Activated CD4-positive, CD25-positive, alpha-beta regulatory T cell (primary cell): ENCODE results near the gene MAPK12.

Experiments
- DNase-seq, 4 experiments: peaks; one replicate each; lab custom pipeline; 2025; lab: John Stamatoyannopoulos, UW

The MAPK12 gene

GRCh38 chr22:50232481-50233151 is 28.9 kb downstream of the MAPK12 start:
- no peak for DNase-seq

GRCh38 chr22:50229370-50229769 is 32.1 kb downstream of the MAPK12 start:
- no peak for DNase-seq

DNA sequence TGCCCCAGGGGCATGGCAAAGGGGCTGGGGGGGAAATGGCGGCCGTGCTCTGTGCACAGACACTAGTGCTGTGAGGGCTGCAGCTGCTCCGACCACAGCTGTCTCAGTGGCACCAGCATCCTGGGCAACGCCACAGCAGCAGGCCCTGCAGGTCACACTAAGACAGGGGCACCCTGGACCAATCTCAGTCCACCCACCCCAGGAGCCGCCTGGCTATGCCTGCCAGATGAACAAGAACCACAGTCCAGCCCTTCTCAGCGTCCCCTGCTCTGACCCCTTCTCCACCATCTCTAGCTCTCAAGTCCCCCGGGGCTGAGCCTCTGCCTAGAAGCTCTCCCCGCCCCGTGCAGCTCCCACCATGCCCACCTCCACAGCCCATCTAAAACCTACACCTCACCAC is 33.1 kb downstream of the MAPK12 start:
- no peak for DNase-seq

GRCh38 chr22:50227579-50228215 is 33.8 kb downstream of the MAPK12 start:
- DNase-seq = no peak

- DNase-seq = no peak
Observed at GRCh38 chr22:50226875-50227165, 34.7 kb downstream of the MAPK12 start.

DNA sequence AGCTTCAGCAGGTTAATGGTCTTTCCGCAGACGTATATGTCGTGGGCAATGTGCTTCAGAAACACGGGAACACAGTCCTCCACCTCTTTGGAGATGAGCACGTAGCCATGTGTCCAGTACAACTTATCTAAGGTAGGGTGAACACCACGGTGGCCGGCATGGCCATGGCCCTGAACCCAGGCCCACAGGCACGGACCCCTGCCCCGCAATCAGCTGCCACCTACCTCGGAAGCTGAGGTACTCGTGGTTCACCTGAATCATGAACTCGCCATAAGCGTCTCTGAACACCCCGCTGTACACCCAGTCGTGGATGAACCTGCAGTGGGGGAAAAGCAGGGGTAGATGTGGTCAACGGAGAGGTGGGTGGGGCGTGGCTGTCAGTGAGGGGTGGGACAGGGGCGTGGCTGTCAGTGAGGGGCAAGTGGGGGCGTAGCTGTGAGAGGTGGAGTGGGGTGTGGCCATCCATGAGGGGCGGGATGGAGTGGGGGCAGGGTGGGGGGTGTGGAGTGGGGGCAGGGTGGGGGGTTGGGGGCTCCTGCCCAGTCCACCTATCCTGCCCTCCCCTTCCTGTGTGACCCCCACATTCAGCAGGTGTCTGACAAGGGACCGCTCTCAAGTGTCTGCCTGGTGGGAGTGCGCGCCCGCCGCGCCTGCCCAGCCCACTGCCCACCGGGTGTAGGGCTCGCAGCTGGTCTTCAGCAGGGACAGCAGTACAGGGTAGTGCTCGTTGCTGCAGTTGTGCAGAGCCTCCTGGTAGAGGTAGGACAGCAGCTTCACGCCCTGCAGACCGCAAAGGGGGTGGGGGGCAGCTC is 35.2 kb downstream of the MAPK12 start:
- DNase-seq = no peak

GRCh38 chr22:50225200-50225969 is 36.1 kb downstream of the MAPK12 start:
- no peak for DNase-seq

DNA sequence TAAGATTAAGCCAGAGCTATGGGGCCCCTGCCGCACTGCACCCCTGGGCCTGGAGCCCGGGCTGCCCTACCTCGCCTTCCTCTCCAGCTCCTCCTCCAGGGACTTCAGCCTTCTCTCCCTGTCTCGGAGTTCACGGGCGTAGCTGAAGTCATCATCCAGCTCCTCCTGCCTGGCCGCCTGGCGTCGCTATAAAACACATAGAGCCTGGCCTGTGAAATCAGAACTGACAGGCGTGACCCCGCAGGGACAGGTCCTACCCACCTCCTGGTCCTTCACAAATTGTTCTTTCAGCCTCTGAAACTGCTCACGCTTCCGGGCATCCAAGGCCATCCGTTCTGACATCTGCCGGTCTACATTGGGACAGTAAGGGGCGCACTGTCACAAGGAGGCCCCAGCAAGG is 37.4 kb downstream of the MAPK12 start:
- no peak for DNase-seq

DNA sequence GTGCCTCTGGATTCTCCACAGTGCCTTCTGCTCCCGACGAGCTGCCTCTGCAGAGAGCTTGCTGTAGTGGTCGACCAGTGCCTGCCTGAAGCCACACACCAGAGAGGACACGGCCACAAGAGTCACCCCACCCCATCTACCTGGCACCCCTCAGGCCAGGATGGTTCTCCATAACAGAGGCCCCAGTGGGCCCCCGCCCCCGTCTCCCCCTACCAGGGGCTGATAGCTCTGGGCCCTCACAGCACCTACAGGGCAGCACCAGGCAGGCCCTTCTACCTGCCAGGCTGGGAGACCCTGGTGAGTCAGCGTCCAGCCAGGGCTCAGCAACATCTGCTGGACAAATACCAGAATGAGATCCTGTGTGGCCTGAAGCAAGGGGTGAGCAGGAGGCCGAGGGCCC is 39.0 kb downstream of the MAPK12 start:
- no peak for DNase-seq

DNA sequence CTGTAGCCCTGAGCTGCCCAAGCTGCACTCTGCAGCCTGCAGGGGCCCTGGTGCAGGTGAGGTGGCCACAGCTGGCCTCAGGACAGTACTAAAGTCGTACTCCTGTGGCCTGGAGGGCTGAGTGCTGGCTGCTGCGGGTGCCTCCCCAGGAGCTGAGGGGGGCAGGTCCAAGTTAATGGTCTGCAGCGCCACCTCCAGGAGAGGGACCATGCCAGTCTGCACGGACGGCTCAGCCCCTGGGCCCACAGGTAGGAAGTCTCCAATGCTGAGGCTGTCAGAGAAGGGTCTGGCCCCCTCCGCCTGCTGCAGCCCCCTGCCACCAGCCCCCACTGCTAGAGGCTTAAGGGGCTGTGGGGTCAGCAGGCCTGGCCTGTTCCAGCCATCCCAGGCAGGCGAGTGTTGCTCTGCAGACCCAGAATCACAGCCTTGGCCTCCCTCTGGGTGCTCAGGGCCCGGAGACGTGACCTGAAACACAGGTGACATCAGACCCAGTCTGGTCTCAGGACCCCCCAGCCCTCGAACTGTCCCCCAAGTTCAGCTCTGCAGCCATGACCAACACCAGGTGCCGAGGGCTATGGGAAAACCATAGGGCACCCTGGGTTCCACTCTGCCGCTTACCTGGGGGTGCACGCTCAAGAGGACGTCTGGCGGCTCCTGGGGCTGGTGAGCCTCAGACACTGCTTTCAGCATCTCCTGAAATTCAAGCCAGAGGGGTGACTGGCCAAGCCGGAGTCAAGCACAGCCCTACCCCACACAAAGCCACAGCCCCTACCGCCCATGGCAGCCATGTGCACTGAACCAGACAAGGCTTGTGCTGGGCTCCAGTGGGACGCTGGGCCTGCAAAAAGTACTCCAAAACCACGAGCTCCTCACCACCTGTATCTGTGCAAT is 39.8 kb downstream of the MAPK12 start:
- DNase-seq = no peak

DNA sequence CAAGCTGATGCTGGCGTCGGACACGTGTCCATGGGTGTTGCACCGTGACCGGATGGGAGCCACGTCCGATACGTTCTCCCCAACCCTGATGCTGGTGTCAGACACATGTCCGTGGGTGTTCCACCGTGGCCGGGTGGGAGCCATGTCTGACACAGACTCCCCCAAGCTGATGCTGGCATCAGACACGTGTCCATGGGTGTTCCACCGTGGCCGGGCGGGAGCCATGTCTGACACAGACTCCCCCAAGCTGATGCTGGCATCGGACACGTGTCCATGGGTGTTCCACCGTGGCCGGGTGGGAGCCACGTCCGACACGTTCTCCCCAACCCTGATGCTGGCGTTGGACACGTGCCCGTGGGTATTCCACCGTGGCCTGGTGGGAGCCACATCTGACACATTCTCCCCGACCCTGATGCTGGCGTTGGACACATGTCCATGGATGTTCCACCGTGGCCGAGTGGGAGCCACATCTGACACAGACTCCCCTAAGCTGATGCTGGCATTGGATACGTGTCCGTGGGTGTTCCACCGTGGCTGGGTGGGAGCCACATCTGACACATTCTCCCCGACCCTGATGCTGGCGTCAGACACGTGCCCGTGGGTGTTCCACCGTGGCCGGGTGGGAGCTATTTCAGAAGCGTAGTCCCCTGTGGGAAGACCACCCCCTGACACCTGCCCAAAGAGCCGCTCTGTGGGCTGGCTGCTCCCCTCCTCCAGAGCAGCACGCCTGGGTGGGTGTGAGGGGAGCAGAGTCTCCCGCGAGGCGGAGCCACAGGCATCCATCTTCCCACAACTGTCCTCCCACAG is 40.7 kb downstream of the MAPK12 start:
- no peak for DNase-seq

DNA sequence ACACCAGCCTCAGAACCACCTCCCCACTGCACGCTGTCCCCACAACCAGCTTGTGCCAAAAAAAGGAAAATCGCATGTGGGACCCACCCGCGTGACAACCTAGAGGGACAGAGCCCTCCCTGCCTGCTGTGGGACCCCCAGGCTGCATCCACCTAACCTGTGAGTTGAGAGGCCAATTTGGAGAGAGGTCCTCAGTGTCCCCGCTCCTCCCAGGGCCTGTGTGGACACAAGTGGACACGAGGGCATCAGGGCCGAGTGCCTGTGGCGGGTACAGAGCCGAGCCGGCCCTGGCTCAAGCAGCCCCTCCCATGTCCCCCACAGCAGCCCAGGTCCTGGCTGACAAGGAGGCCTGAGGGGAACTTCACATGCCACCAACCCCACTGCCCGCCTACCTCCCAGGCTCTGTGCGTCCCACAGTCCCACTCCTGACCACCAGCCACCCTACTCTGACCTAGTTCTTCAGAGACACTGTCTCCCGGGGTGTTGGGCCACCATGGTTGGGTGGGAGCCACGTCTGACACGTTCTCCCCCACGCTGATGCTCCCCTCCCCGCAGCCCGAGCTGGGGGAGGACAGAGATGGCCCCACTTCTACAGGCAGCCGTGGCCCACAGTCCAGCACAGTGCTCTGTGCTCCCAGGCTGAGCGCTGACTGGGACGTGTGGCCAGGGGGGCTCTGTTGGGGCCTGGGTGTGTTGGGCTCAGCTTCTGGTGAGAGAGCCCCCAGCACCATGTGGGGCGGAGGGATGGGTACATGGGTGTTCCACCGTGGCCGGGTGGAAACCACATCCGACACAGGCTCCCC is 41.5 kb downstream of the MAPK12 start:
- DNase-seq = no peak

DNA sequence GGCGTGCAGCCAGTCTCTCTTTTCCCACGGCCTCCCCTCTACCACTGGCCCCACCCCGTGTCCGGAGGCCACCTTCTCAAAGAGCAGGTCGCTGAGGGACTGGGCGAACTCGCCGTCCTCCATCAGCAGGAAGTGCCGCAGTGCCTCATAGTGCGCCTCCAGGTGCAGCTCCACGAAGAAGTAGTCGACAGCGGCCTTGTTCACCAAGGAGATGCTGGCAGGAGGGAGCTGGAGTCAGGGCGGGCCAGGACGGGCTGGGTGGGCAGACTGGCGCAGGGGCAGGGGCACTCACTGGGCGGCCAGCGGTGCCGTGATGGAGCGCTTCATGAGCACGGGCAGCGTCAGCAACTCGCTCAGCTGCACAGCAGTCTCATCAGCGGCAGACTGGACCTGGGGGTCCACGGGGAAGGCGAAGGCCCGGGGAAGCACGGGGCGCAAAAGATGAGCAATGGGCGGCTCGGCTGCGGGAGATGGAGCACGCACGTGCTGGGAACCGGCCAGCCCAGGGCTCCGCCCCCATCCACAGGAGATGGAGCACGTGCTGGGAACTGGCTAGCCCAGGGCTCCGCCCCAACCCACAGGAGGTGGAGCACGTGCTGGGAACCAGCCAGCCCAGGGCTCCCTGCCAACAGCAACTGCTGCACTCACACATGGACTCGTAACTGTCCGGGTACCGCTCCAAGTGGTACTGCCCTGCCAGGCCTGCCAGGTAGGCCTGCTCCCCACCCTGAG is 42.3 kb downstream of the MAPK12 start:
- no peak for DNase-seq

DNA sequence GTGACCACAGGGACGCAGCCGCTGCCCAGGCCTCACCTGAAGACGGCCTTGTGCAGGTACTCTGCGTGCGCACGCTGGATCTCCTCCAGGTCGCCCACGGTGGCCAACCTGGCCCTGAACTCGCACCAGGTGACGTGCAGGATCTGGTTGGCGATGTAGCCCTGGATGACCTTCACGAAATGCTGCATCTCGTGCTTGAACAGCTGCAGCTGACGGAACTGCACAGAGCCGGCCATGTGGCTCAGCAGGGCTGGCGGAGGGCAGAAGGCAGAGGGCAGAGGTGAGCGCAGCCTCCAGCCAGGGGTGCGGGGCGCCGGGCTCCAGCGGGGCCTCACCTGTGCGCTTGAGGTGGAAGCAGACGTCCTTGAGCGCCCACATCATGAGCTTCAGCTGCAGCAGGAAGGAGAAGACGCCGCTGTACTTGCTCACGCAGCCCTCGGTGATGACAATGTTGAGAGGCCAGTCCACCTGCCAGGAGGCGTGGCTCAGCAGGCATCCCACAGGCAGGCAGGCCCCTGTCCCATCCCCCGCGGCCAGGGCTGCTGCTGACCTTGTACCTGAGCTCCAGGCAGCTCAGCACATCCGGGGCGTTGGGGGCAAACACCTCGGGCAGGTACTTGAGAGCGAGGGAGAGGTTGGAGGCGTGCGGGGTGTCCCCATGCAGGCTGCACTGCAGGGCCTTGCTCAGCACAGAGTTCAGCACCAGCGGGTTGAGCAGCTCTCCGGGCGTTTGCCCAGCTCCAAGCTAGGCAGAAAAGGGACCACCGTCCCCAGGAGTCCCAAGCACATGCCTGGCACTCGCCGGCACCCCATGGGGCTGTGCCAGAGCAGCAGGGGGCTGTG is 43.1 kb downstream of the MAPK12 start:
- no peak for DNase-seq

- DNase-seq = no peak
Observed at GRCh38 chr22:50217543-50218152, 43.8 kb downstream of the MAPK12 start.

GRCh38 chr22:50216684-50217520 is 44.6 kb downstream of the MAPK12 start:
- no peak for DNase-seq
